ENCODE data around the gene CXCR4. TPM values are rescaled to one million over a fixed set of nuclear protein-coding genes. Genes with fewer than 3 reads are reported as not detected.

Gene CXCR4
- total and polyA plus RNA-seq, 10 of the 15 experiments (the other 5 are each of a cell fraction or from before 2014, with no cell fraction given), result 31.1 to 749 (median 52.7) TPM

GRCh38 chr2:136141510-136142149 is 23.7 kb upstream of the CXCR4 start:
- in situ Hi-C loops (cut with MboI) (no loop called here), intact Hi-C loops (cut with micrococcal nuclease; ENCODE audit: unreplicated experiment) (no loop called here)
- ChIA-PET RAD21 (ENCODE audit: unreplicated experiment) (interaction anchor here (0.6 to 1.6 kb wide), 3 partner anchors 8 to 66 kb away, joined by 3 read pairs; no protein-coding TSS in a partner anchor), SMC1A (ENCODE audit: uncharacterized antibody, unreplicated experiment) (interaction anchor here (0.6 to 5.5 kb wide), 9 partner anchors 9 to 1171 kb away, joined by 3 to 35 read pairs (median 3); no protein-coding TSS in a partner anchor), CTCF (interaction anchor here (0.9 to 1.5 kb wide), 3 partner anchors 64 to 239 kb away, joined by 3 to 5 read pairs (median 3); no protein-coding TSS in a partner anchor), POLR2A (interaction anchor here (0.7 to 1.2 kb wide), 3 partner anchors 18 to 154 kb away, joined by 3 to 4 read pairs (median 3); no protein-coding TSS in a partner anchor)
- no peak for DNase-seq (ENCODE audit: low read depth, low spot score)
- Histone ChIP-seq H3K27ac (ENCODE audit: control insufficient read depth, insufficient read depth) (no peak overlapping the region), H3K4me3 (no peak overlapping the region), H3K4me1 (ENCODE audit: control insufficient read depth, insufficient read depth, low read length) (peaks cover 7% of the 10 kb centered on the region), H3K4me2 (ENCODE audit: control insufficient read depth, insufficient read depth) (no peak overlapping the region), H3K9ac (ENCODE audit: control insufficient read depth, insufficient read depth, low read length) (no peak overlapping the region), H3K36me3 (ENCODE audit: control insufficient read depth in 2 of 2, insufficient read depth in 2 of 2, low read length in 1 of 2) (no peaks in the 10 kb centered on the region), H3K27me3 (replicated peaks in 1 of 2; ENCODE audit: control insufficient read depth in 2 of 2, insufficient read depth in 2 of 2, low read length in 1 of 2) (peaks cover 2 to 23% of the 10 kb centered on the region in 2 experiments; a peak in 2 of 4 replicates), H4K20me1 (ENCODE audit: control insufficient read depth, insufficient read depth) (no peaks in the 10 kb centered on the region), H2AFZ (ENCODE audit: control insufficient read depth, low read depth, low read length) (no peak overlapping the region), H3K9me3 (replicated peaks; ENCODE audit: control insufficient read depth, insufficient read depth, low read length) (no peaks in the 10 kb centered on the region), H3K79me2 (ENCODE audit: control insufficient read depth, insufficient read depth, low read length) (no peaks in the 10 kb centered on the region)
- FAIRE-seq, result no peak
- TF ChIP-seq MAX (IDR thresholded peaks at IDR 0.05; ENCODE audit: low read depth, low read length), result no peak
- no peak for TF ChIP-seq CBX3 (IDR thresholded peaks at IDR 0.05; ENCODE audit: borderline replicate concordance, low read depth)
- no peak for TF ChIP-seq CHD4 (IDR thresholded peaks at IDR 0.05)
- TF ChIP-seq ELK1 (IDR thresholded peaks at IDR 0.05; ENCODE audit: low read depth, low read length), result no peak
- no peak for TF ChIP-seq YBX1 (IDR thresholded peaks at IDR 0.05)
- no peak for TF ChIP-seq SKIL (IDR thresholded peaks at IDR 0.05; ENCODE audit: low read depth, poor library complexity, severe bottlenecking)
- TF ChIP-seq BRCA1 (IDR thresholded peaks at IDR 0.05; ENCODE audit: low read depth, low read length), result no peak
- no peak for TF ChIP-seq SP1 (IDR thresholded peaks at IDR 0.05; ENCODE audit: low read depth, low read length)
- TF ChIP-seq KLF5 (IDR thresholded peaks at IDR 0.05; ENCODE audit: partially characterized antibody), result no peak
- TF ChIP-seq NR2F1 (conservative IDR thresholded peaks at IDR 0.05), result no peak
- no peak for TF ChIP-seq ZBED1 (IDR thresholded peaks at IDR 0.05; ENCODE audit: borderline replicate concordance)
- TF ChIP-seq POLR2AphosphoS5 (IDR thresholded peaks at IDR 0.05; ENCODE audit: low read length), result no peak
- TF ChIP-seq RAD51 (IDR thresholded peaks at IDR 0.05), result no peak
- TF ChIP-seq HDGF (IDR thresholded peaks at IDR 0.05), result no peak
- no peak for TF ChIP-seq E2F4 (IDR thresholded peaks at IDR 0.05; ENCODE audit: low read depth, low read length)
- no peak for TF ChIP-seq HDAC2 (IDR thresholded peaks at IDR 0.05)
- no peak for TF ChIP-seq ETV6 (conservative IDR thresholded peaks at IDR 0.05 in 1 of 2, IDR thresholded peaks at IDR 0.05 in 1 of 2; ENCODE audit: borderline replicate concordance in 1 of 2, low read depth in 1 of 2)
- no peak for TF ChIP-seq CBFB (IDR thresholded peaks at IDR 0.05; ENCODE audit: low read depth)
- no peak for ATAC-seq
- WGBS (ENCODE audit: insufficient coverage, insufficient replicate concordance, low lambda C conversion rate, missing lambda C conversion rate), result 55% methylated on average over 7 of the region's 7 CpGs
- BruUV-seq (replicated peaks), result no TSS peak

Measured in GM12878 (cell line).